Adrenal gland (tissue), 5 donors: Measurements from ENCODE around the gene ZCCHC14.

Experiments
- POLR2A ChIP-seq, 2 donors: fragments of 450-650 bp; IDR thresholded peaks; one replicate each; pipeline ENCODE4 v1.6.1; 2017; ENCODE audit warnings: antibody characterized with exemption in 2 of 2, mild to moderate bottlenecking in 2 of 2, moderate library complexity in 1 of 2
- TF ChIP-seq, protein P1 (sequence below), 6 experiments: fragments of 450-650 bp in 4 of 6; fragments of 200-600 bp in 2 of 6; sonication (generic) in 1 of 6; IDR thresholded peaks; 1 replicate in 5 of 6; 2 replicates in 1 of 6; pipeline versions ENCODE4 v1.5.1 to v1.8.0; 2016 to 2021; ENCODE audit warnings: antibody characterized with exemption in 6 of 6, mild to moderate bottlenecking in 2 of 6, moderate library complexity in 1 of 6
- donor health status: DM: no; HTN: no; CAD: no.

DNA sequence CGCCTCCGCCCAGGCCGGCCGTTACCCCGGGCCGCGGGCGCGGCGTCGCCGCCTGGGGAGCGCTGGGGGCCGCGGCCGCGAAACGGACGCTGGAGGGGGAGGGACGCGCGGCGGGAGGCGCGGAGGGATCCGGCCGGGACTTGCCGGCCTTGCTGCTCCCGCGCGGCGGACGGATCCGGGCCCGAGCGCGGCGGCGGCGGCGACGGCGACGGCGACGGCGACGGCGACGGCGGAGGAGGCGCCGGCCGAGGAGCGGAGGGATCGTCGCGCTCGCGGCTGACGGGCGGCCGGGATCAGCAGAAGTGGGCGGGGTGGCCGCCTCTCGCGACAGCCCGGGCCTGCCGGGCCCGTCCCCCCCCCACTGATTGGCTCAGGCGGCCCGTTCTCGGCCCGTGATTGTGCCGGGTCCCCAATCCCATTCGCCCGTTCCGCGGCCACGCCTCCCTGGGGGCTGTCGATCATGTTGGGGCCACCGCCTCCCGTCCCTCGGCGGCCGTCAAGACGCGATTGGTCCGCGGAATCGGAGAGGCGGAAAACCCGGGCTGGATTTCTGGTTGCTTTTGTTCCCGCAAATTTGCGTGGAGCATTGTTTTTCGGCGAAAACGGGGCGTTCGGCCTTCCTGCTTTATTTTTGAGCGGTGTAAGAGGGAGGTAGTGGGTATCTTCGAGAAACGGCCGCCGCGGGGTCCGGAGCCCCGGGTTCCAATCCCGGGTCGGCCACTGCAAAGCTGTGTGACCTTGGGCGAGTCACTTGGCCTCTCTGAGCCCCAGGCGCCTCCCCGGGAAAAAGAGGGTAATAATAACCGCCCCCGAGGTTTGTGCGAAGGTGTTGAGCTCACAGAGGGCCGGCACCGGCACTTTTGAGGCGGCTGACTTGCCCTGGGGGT lies at the start of gene ZCCHC14:
- TF ChIP-seq, protein P1, sequence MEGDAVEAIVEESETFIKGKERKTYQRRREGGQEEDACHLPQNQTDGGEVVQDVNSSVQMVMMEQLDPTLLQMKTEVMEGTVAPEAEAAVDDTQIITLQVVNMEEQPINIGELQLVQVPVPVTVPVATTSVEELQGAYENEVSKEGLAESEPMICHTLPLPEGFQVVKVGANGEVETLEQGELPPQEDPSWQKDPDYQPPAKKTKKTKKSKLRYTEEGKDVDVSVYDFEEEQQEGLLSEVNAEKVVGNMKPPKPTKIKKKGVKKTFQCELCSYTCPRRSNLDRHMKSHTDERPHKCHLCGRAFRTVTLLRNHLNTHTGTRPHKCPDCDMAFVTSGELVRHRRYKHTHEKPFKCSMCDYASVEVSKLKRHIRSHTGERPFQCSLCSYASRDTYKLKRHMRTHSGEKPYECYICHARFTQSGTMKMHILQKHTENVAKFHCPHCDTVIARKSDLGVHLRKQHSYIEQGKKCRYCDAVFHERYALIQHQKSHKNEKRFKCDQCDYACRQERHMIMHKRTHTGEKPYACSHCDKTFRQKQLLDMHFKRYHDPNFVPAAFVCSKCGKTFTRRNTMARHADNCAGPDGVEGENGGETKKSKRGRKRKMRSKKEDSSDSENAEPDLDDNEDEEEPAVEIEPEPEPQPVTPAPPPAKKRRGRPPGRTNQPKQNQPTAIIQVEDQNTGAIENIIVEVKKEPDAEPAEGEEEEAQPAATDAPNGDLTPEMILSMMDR (IDR thresholded peaks at IDR 0.05) = no peak
- peak in 1 of 2 donors; percentile 88 for TF ChIP-seq POLR2A (IDR thresholded peaks at IDR 0.05)
